GM18517 (cell line): ENCODE measurements around the gene NGEF.

Experiments used
- ATAC-seq: cut with Tn5 transposase; IDR thresholded peaks from one replicate; pipeline ENCODE4 v1.9.1; 2021; ENCODE audit warnings: mild to moderate bottlenecking, moderate library complexity; ENCODE audit not compliant: unreplicated experiment

Gene NGEF

GRCh38 chr2:232973796-232974195 is 39.3 kb downstream of the NGEF start:
- ATAC-seq: no peak

- ATAC-seq: no peak
Measured at GRCh38 chr2:232973011-232973735, 39.9 kb downstream of the NGEF start.

- no peak for ATAC-seq
Measured at GRCh38 chr2:232971744-232972143, 41.3 kb downstream of the NGEF start.

GRCh38 chr2:232970051-232970450 is 43.0 kb downstream of the NGEF start:
- ATAC-seq: no peak

- no peak for ATAC-seq
Measured at GRCh38 chr2:232967474-232967873, 45.6 kb downstream of the NGEF start.

- ATAC-seq: no peak
Measured at GRCh38 chr2:232966122-232966521, 46.9 kb downstream of the NGEF start.

GRCh38 chr2:232963913-232964312 is 49.1 kb downstream of the NGEF start:
- ATAC-seq: no peak

- ATAC-seq: no peak
Measured at GRCh38 chr2:232960862-232961261, 52.2 kb downstream of the NGEF start.

- ATAC-seq: no peak
Measured at GRCh38 chr2:232959139-232959538, 53.9 kb downstream of the NGEF start.

- no peak for ATAC-seq
Measured at GRCh38 chr2:232957657-232958090, 55.4 kb downstream of the NGEF start.

- no peak for ATAC-seq
Measured at GRCh38 chr2:232955856-232956255, 57.2 kb downstream of the NGEF start.

- no peak for ATAC-seq
Measured at GRCh38 chr2:232954691-232955090, 58.4 kb downstream of the NGEF start.

- no peak for ATAC-seq
Measured at GRCh38 chr2:232951891-232952290, 61.2 kb downstream of the NGEF start.

GRCh38 chr2:232951181-232951580 is 61.9 kb downstream of the NGEF start:
- ATAC-seq: no peak

- ATAC-seq: no peak
Measured at GRCh38 chr2:232950751-232951150, 62.3 kb downstream of the NGEF start.

- ATAC-seq: no peak
Measured at GRCh38 chr2:232949016-232949415, 64.0 kb downstream of the NGEF start.

- ATAC-seq: no peak
Measured at GRCh38 chr2:232942831-232943230, 70.2 kb downstream of the NGEF start.

GRCh38 chr2:232941912-232942594 is 71.0 kb downstream of the NGEF start:
- no peak for ATAC-seq

GRCh38 chr2:232941400-232941799 is 71.7 kb downstream of the NGEF start:
- no peak for ATAC-seq

GRCh38 chr2:232940724-232941123 is 72.3 kb downstream of the NGEF start:
- ATAC-seq: no peak

GRCh38 chr2:232937278-232937906 is 75.7 kb downstream of the NGEF start:
- no peak for ATAC-seq

- ATAC-seq: no peak
Measured at GRCh38 chr2:232931636-232932035, 81.4 kb downstream of the NGEF start.
